GM18861 (cell line): ENCODE measurements around the gene A1CF.
"Not testable (repeated sequence)": the region's sequence is repeated elsewhere in the genome, so short reads cannot be mapped to it uniquely, and the experiment has no call there.

ENCODE experiments used
- ATAC-seq: cut with Tn5 transposase; IDR thresholded peaks from one replicate; pipeline ENCODE4 v1.9.1; 2021; ENCODE audit not compliant: unreplicated experiment

A1CF gene, protein sequence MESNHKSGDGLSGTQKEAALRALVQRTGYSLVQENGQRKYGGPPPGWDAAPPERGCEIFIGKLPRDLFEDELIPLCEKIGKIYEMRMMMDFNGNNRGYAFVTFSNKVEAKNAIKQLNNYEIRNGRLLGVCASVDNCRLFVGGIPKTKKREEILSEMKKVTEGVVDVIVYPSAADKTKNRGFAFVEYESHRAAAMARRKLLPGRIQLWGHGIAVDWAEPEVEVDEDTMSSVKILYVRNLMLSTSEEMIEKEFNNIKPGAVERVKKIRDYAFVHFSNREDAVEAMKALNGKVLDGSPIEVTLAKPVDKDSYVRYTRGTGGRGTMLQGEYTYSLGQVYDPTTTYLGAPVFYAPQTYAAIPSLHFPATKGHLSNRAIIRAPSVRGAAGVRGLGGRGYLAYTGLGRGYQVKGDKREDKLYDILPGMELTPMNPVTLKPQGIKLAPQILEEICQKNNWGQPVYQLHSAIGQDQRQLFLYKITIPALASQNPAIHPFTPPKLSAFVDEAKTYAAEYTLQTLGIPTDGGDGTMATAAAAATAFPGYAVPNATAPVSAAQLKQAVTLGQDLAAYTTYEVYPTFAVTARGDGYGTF

DNA sequence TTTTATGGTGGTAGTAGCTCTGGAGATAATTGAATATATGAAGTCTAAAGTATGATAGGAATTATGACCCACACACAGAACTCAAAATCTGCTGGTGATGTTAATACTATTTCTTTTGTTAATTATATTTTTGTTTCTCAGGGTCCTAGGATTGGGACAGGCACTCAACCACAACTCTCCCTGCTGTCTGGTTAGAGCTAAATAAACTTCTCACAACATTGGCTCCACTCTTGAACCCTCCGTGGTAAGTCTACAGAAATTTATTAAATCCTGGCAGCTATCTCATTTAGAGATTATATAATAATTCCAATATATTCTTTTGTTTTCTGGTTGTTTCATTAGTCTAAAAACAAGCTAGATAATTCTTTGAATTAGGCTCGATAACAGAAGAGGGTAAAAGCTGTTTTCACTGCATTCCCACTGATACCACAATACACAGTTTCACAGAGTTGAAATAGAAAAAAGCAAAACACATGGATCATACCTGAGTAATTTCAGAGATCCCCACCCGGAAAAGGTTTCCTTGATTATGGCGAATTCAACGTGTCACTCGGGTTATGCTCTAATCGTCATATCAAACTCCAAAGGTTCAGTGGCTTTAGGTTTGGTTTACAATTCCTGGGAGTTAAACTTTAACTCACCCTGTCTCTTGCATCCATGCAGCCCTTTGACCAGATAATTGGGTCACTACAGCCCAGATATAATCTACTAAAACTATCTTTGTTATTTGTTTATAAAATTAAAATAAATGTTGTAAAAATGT, at the start of gene A1CF:
Gene A1CF (minus strand): TSS at position 531 of the 763 bp plus-strand sequence. CDS start 25,687 bp downstream, outside the sequence.
- ATAC-seq: no peak

DNA sequence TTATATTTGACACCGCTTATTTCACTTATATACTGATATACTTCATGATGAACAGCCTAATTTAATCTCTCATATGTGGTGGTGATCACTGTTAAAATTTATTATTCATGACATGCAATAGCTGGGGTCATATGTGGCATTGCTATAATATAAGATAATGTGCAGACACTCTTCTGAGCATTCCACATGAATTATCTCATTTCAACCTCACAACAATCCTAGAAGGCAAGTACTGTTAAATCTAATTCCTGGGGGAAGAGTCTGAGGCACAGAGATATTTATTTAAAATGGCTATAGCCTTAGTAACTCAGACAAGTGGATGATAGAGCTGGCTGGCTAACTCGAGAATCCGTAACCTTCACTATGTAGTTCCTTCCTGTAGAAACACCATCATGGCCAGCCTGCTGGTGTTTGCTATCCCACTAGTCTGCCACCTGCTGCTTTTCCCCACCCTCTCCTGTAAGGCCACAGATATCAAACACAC, 46.6 kb upstream of the A1CF start:
- ATAC-seq: no peak

DNA sequence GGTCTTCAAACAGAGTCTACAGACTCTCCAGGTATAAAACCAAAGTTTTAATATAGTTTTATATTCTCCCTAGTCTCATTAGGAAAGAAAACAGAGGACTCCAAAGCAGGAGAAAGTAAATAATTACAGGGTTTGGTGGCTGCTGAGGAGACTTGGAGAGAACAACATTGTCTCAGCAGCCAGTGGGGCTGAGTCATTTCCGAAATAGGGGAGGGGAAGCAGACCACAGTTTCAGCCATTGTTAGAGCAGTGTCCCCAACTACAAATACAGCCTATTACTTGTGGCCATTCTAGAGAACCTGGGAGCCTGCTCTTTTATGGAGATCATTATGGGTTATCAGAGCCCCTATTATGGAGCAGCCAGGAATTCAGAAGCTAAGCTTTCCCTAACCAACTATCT, 44.2 kb upstream of the A1CF start:
- no peak for ATAC-seq

DNA sequence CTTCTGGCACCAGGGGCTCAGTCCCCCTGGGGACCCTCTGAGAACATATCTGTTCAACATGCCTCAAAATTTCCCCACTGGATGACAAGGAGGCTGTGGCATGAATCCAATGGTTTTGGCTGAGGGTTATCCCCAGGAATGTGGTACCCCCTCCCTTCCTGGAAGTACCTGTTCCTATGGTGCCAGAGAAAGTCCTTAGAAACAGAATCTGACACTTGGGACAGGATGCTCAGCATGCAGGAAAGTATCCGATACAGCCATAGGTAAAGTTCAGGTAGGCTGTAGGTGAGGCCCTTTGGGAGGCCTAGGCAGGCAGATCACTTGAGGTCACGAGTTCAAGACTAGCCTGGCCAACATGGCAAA, 42.7 kb upstream of the A1CF start:
- no peak for ATAC-seq

DNA sequence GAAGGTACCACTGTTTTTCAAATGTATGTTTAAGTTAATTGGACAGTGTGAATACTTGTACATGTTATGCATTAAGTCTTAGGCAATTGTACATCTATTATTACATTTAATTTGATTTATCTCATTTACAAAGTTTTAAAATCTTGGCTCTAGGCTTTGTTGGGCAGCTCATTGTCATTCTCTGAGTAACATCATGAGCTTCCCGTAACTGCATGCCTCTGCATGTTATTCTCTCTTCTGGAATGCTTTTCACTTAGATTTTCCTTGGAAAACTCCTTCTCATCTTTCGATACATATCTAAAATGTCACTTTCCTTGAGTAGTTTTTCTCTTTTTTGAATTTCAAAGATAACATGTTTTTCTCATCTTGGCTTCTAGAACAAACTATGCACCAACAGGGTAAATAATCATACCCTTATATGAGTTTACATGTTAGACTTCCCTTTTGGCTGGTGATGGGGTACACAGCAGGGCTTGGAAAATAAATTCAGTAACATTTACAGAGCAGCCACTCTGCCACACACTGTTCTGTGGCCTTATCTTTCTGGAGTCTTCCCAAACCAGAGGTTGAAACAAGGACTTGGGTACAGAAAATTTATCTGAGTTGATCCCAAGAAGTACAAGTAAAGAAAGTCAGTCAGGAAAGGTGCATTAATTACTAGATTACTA, 42.2 kb upstream of the A1CF start:
- no peak for ATAC-seq

DNA sequence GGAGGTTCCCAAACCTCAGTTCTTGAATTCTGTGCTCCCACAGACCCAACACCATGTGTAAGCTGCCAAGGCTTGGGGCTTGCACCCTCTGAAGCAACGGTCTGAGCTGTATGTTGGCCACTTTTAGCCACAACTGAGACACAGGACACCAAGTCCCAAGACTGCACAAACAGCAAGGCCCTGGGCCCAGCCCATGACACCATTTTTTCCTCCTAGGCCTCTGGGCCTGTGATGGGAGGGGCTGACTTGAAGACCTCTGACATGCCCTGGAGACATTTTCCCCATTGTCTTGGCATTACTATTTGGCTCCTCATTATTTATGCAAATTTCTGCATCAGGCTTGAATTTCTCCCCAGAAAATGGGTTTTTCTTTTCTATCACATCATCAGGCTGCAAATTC, 38.0 kb upstream of the A1CF start:
- ATAC-seq: not testable (repeated sequence)

DNA sequence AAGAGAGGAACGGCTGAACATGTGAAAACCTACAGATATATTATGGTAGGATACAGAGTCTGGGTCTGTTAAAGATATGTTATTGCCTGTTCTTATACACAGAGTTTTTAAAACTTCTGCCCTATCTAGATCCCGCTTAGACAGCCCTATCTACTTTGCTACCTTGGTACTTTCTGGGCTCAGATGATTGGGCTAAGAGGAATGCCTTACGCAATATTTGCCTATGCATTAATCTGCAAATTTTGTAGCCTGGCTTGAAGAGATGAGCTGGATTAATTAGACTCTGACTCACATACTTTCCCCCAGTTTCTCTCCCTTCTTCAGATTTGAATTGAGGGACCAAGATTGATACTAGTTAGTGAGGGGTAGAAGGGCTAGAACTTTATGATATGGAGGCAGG, 33.6 kb upstream of the A1CF start:
- no peak for ATAC-seq

DNA sequence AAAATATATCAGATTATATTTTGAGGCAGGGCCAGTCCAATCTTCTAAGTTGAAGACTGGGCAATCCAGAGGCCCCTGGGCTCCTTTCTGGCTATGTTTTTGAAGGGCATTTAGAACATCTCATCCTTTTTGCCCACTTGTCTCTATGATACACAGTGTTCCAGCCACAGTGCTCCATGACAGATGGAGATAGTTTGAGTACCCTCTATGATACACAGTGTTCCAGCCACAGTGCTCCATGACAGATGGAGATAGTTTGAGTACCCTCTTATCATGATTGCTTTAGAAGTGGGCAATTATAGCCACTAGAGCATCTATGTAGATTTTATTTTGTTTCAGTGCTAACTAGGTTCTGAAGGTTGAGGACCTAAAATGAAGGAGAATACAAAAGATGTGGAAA, 33.1 kb upstream of the A1CF start:
- no peak for ATAC-seq

DNA sequence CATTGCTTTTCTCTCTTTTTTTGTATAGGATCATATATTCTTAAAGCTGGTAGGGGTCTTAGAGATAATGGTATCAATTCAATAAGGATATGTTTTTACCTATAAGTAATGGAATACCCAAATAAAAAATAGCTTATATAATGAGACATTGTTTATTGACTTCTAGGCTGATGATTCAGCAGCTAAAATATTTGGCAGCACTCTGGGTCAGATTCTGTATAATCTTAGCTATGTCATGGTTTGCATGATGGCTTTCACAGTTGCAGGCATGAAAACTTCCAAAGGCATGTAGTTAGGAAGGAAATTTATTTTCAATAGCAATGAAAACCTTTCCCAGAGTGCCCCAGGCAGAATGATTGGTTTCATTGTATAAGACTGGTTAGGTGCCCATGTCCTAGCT, 32.1 kb upstream of the A1CF start:
- ATAC-seq: no peak

DNA sequence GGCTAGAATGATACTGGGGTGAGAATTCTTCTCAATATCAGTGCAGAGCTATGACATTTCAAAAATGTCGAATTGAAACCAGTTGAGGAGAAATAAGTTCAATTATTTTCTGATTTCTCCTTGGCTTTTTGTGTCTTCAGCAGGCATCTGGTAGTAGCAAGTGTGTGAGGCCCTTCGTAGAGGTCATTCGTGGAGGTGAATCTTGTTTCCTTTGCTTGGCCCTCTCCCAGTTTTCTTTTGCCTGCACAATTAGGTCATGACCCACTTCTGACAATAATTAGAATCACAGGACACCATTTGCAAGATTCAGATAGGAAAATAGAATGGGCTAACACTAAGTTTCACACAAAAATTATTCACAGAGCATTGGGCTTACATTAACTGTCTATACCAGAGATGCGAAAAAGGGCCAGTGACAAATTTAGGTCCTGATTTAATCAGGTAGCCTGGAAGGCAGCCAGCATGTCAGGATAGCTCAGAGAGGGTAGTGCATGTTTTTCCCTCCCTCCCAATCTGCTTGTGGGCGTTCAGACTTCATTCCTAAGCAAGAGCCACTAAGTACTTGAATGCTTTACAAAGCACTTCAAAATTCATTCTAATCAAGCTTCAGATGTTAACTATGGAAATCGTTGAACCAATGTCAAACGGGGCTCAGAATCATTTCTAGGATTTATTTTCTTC, 24.0 kb upstream of the A1CF start:
- no peak for ATAC-seq

DNA sequence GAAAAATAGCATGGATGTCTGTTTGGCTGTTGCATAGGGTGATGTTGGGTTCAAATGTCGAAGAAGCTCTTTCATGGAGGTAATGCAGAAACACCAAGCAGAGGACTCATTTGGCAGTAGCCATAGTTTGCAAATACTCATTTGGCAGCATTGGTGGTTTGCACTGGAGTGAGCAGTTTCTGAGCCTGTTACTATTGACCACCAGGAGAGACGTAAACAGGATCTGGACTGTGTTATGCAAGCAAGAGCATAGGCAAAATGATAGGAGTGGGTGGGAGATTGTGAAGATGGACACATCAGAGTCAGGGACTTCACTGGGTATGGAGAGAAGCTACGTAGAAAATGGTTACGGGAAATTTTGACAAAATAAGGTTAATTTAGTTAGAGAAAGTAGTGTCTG, 22.9 kb upstream of the A1CF start:
- ATAC-seq: no peak

DNA sequence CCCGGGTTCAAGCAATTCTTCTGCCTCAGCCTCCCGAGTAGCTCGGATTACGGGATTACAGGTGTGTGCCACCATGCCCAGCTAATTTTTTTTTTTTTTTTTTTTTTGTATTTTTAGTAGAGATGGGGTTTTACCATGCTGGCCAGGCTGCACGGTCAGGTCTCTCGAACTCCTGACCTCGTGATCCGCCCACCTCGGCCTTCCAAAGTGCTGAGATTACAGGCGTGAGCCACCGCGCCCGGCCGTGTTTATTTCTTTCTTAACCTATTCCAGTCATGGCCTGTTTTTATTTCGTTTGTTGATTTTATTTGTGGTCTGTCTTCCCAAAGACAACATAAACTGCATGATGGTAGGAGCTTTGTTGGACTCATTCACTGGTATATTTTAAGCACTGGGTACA, 20.4 kb upstream of the A1CF start:
- not testable (repeated sequence) for ATAC-seq

DNA sequence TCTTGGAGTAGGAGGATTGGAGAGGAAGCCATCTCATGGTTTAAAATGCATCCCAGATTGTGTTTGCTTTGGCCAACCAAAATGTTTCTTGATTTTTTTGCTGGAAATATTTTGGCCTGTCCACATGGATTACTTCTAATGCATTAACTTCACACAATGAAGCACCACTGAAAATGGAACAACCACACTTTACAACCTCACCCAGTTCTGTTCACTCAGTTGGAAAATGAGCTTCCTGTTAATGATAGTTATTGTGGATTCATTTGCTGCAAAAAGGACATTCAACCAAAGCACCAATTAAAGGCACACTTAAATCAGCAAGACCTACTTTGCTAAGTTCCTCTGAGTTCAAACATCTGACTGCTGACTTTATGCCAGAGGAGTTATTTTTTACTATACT, 11.3 kb upstream of the A1CF start:
- ATAC-seq: no peak

DNA sequence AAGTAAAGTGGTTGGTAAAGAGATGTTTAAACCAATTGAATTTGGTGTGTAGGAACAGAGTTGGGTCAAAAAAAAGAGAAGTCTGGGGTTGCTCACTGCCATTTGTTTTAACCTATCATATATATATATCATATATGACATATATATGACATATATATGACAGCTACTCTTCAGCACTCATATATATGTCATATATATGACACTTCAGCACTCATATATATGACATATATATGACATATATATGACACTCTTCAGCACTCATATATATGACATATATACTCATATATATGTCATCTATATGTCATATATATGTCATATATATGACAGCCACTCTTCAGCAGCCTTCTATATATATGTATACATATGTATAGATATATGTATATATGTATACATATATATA, 8.9 kb upstream of the A1CF start:
- ATAC-seq: no peak

DNA sequence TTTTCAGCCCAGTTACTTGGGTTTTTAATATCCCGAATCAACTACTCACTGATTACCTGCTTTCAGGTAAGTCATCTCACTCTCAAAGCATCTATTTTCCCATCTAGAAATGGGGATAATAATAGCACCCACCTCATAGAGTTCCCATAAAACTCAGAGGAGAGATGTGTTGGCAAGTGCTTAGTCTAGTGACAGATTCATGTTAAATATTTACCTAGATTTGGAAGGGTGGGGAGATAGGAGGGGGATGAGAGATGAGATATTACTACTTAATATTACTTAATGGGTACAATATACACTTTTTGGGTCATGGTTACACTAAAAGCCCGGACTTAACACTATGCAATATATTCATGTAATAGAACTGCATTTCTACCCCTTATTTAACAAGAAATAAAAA, 7.0 kb upstream of the A1CF start:
- no peak for ATAC-seq

DNA sequence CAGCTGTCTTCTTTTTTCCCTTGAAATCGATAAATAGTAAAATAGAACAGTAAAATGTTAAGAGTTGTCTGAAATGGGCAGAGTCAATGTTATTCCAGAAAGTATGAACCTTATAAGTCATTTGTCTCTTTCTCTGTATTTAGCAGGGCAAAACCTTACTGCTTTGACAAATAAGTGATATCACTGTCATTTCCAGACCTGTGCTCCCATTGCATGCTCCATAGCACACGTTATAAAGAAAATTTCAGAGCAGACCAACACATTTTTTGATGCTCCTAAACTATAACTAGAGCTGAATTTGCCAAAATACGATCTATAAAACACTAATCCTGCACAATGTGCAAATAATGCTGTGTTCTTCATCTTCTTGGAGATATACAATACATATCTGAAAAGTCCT, 1.1 kb downstream of the A1CF start:
- ATAC-seq: no peak

DNA sequence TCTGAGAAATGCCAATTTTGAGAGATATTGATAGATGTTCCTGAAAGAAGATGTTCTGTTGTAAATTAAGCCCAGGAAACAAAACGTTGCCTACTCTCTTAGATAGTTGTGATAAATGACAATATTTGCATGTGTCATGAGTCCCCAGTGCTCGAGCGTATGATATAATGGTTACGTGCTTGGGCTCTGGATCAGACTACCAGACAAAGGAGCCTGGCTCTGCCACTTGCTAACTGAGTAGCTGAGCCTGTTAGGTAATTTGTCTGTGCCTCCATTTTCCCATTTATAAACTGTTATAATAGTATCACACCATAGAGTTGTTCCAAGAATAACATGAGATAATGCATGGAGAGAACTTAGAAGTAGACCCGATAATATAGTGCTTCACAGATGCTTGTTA, 1.8 kb downstream of the A1CF start:
- no peak for ATAC-seq

DNA sequence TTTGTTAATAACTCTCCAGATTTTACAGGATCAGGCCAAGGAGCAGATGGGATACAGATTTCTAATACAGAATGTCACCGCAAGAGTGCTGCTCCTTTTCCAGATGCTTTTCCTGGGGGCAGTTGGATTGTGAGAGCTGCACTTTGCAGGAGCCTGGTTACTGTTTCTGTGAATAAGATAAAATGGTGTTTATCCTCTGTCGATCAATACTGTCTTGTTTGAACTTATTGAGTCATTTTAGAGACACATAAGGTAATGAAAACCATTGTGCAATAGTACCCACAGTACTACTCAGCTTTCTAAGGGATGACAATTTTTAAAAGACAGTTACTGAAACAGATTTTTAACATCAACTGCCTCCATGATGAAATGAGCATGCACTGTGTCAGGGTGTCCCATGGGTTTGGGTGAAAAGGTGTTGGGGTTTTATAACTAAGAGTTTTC, 2.9 kb downstream of the A1CF start:
- no peak for ATAC-seq

DNA sequence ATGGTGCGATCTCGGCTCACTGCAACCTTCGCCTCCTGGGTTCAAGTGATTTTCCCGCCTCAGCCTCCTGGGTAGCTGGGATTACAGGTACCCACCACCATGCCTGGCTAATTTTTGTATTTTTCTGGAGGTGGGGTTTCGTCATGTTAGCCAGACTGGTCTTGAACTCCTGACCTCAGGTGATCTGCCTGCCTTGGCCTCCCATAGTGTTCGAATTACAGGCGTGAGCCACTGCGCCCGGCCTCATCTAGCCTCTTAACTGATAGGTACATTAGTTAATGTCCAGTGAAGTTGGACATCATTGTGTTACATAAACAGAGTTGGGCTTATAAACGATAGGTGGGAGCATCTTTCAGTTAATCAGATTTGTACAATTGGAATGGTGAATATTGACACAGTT, 4.4 kb downstream of the A1CF start:
- not testable (repeated sequence) for ATAC-seq

DNA sequence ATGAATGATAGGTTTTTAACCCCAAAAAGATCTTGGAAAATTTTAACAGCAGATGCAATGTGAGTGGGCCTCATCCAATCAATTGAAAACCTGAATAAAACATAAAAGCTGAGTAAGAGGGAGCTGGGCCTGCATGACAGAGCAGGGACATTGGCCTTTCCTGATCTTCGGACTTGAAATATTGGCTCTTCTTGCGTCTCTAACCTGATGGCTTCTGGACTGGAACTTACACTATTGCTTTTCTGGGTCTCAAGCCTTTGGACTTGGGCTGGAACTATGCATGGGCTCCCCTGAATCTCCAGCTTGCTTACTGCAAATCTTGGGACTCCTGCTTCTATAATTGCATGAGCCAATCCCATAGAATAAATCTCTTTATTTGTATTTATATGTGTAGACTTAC, 9.0 kb downstream of the A1CF start:
- ATAC-seq: no peak

DNA sequence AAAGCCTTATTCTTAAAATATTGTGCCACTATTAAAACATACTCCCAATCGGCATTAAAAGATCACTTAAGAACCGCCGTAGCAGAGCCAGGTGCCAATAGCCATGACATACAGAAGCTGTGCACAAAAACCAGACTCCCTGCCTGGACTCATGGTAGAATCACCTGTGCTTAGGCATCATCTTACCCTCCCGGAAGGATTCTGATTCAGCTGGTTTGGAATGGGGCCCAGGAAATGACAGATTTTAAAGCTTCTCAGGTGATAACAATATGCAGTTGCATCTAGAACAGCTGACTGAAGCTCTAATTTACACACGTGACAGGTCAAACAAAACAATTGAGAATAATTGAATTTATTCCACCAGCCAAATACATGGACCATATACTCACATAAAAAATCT, 10.7 kb downstream of the A1CF start:
- ATAC-seq: no peak
